HEK293T (cell line): ENCODE results near the gene ADAMTSL2.

ENCODE experiments used
- CTCF ChIA-PET: fragments of 350-600 bp; formaldehyde crosslinking; extraction: SDS; loops from one replicate; lab custom pipeline; 2021; ENCODE audit warnings: antibody characterized with exemption, inconsistent platforms; lab: Yijun Ruan, JAX
- POLR2A ChIA-PET: fragments of 350-600 bp; formaldehyde crosslinking; extraction: SDS; loops from one replicate; lab custom pipeline; 2020; ENCODE audit warnings: antibody characterized with exemption, inconsistent platforms; lab: Yijun Ruan, JAX
- DNase-seq: peaks from one replicate; pipeline ENCODE4 v3.0.0; 2012; ENCODE audit warnings: mixed read lengths; ENCODE audit errors: extremely low spot score
- ARNT ChIP-seq: fragments of 450-650 bp; IDR thresholded peaks from 2 replicates; pipeline ENCODE4 v1.6.1; 2017; ENCODE audit warnings: mild to moderate bottlenecking
- BHLHE40 ChIP-seq: fragments of 450-650 bp; IDR thresholded peaks from 2 replicates; pipeline ENCODE4 v1.6.1; 2016; ENCODE audit warnings: mild to moderate bottlenecking, moderate library complexity, borderline replicate concordance
- CTBP1 ChIP-seq: fragments of 450-650 bp; IDR thresholded peaks from 2 replicates; pipeline ENCODE4 v1.6.1; 2016; ENCODE audit warnings: borderline replicate concordance
- ELF4 ChIP-seq: fragments of 450-650 bp; IDR thresholded peaks from 2 replicates; pipeline ENCODE4 v1.6.1; 2017; ENCODE audit warnings: antibody characterized with exemption
- FOXA1 ChIP-seq: fragments of 450-650 bp; IDR thresholded peaks from 2 replicates; pipeline ENCODE4 v1.6.1; 2016; ENCODE audit warnings: mild to moderate bottlenecking
- FOXK2 ChIP-seq: fragments of 450-650 bp; IDR thresholded peaks from 2 replicates; pipeline ENCODE4 v1.6.1; 2016; ENCODE audit warnings: mild to moderate bottlenecking
- FOXM1 ChIP-seq: fragments of 450-650 bp; IDR thresholded peaks from 2 replicates; pipeline ENCODE4 v1.6.1; 2017; ENCODE audit warnings: mild to moderate bottlenecking, borderline replicate concordance
- HDGF ChIP-seq: fragments of 450-650 bp; IDR thresholded peaks from 2 replicates; pipeline ENCODE4 v1.6.1; 2017; ENCODE audit warnings: antibody characterized with exemption, borderline replicate concordance
- L3MBTL2 ChIP-seq: fragments of 450-650 bp; conservative IDR thresholded peaks from 2 replicates; pipeline ENCODE4 v1.6.1; 2016; ENCODE audit warnings: mild to moderate bottlenecking
- LEF1 ChIP-seq: fragments of 450-650 bp; IDR thresholded peaks from 2 replicates; pipeline ENCODE4 v1.6.1; 2017; ENCODE audit warnings: mild to moderate bottlenecking, borderline replicate concordance
- NFRKB ChIP-seq: fragments of 450-650 bp; IDR thresholded peaks from 2 replicates; pipeline ENCODE4 v1.6.1; 2016; ENCODE audit warnings: mild to moderate bottlenecking, moderate library complexity
- PKNOX1 ChIP-seq: fragments of 450-650 bp; IDR thresholded peaks from 2 replicates; pipeline ENCODE4 v1.6.1; 2016
- SP1 ChIP-seq: fragments of 450-650 bp; IDR thresholded peaks from 2 replicates; pipeline ENCODE4 v1.6.1; 2017
- SUZ12 ChIP-seq: fragments of 450-650 bp; IDR thresholded peaks from 2 replicates; pipeline ENCODE4 v1.6.1; 2016; ENCODE audit warnings: mild to moderate bottlenecking
- TARDBP ChIP-seq: fragments of 450-650 bp; IDR thresholded peaks from 2 replicates; pipeline ENCODE4 v1.6.1; 2016
- ZNF384 ChIP-seq: fragments of 450-650 bp; IDR thresholded peaks from 2 replicates; pipeline ENCODE4 v1.6.1; 2016

The ADAMTSL2 gene

GRCh38 chr9:133542002-133542401, 7.5 kb downstream of the ADAMTSL2 start:
- no peak for DNase-seq
- CTCF ChIA-PET: no interaction called here
- TF ChIP-seq PKNOX1: no peak
- no peak for TF ChIP-seq BHLHE40
- TF ChIP-seq NFRKB: no peak
- no peak for TF ChIP-seq CTBP1
- no peak for TF ChIP-seq TARDBP
- TF ChIP-seq LEF1: no peak
- TF ChIP-seq L3MBTL2: no peak
- POLR2A ChIA-PET: no interaction called here

GRCh38 chr9:133543772-133544467, 9.4 kb downstream of the ADAMTSL2 start:
- no peak for TF ChIP-seq CTBP1
- POLR2A ChIA-PET: interaction anchor here (0.7 kb wide), 1 partner anchor 24 kb away, joined by 3 read pairs; no protein-coding TSS in a partner anchor
- no peak for DNase-seq
- CTCF ChIA-PET: no interaction called here

- TF ChIP-seq TARDBP (no peak), ELF4 (no peak), FOXM1 (no peak), HDGF (no peak), BHLHE40 (no peak), FOXK2 (no peak), ZNF384 (no peak), FOXA1 (no peak), SP1 (no peak), ARNT (no peak), SUZ12 (no peak), NFRKB (no peak), LEF1 (no peak), L3MBTL2 (no peak), PKNOX1 (no peak), CTBP1 (no peak)
- ChIA-PET CTCF (no interaction called here), POLR2A (no interaction called here)
- DNase-seq: no peak
Measured at GRCh38 chr9:133545494-133546286, 11.2 kb downstream of the ADAMTSL2 start.

- no peak for TF ChIP-seq HDGF
- no peak for TF ChIP-seq FOXA1
- TF ChIP-seq L3MBTL2: no peak
- no peak for DNase-seq
- CTCF ChIA-PET: no interaction called here
- POLR2A ChIA-PET: no interaction called here
Measured at GRCh38 chr9:133546287-133546680, 11.8 kb downstream of the ADAMTSL2 start.

GRCh38 chr9:133547116-133547515, 12.6 kb downstream of the ADAMTSL2 start:
- CTCF ChIA-PET: no interaction called here
- DNase-seq: no peak
- no peak for TF ChIP-seq CTBP1
- POLR2A ChIA-PET: no interaction called here

- ChIA-PET CTCF (interaction anchor here (0.8 kb wide), 1 partner anchor 13 kb away, joined by 3 read pairs; no protein-coding TSS in a partner anchor), POLR2A (no interaction called here)
- TF ChIP-seq HDGF: no peak
- TF ChIP-seq TARDBP: no peak
- DNase-seq: no peak
Measured at GRCh38 chr9:133551446-133551845, 16.9 kb downstream of the ADAMTSL2 start.

- no peak for DNase-seq
- TF ChIP-seq L3MBTL2 (no peak), CTBP1 (no peak), SP1 (no peak), NFRKB (no peak)
- ChIA-PET POLR2A (no interaction called here), CTCF (interaction anchor here (0.8 kb wide), 1 partner anchor 14 kb away, joined by 3 read pairs; no protein-coding TSS in a partner anchor)
Measured at GRCh38 chr9:133552236-133552635, 17.7 kb downstream of the ADAMTSL2 start.

- ChIA-PET POLR2A (no interaction called here), CTCF (no interaction called here)
- no peak for DNase-seq
- no peak for TF ChIP-seq ELF4
Measured at GRCh38 chr9:133553123-133553522, 18.6 kb downstream of the ADAMTSL2 start.
